Measurements from ENCODE around the gene LSM14B.
A peak's percentile ranks its signal among the peaks of the same experiment; 100 is the strongest.

The LSM14B gene

GRCh38 chr20:62137478-62138203, 15.4 kb downstream of the LSM14B start:
- no peak for DNase-seq (ENCODE audit: low read depth)
- no peak overlapping the region for H3K4me3 ChIP-seq (ENCODE audit: low read length)
- no peak for TF ChIP-seq CTCF (IDR thresholded peaks at IDR 0.05; ENCODE audit: insufficient read depth, low read depth, low read length, missing control alignments)

- DNase-seq (ENCODE audit: low read depth): no peak
- no peak for TF ChIP-seq CTCF (IDR thresholded peaks at IDR 0.05; ENCODE audit: insufficient read depth, low read depth, low read length, missing control alignments)
- no peak overlapping the region for H3K4me3 ChIP-seq (ENCODE audit: low read length)
Measured at GRCh38 chr20:62138204-62138543, 15.9 kb downstream of the LSM14B start.

GRCh38 chr20:62138912-62139311, 16.6 kb downstream of the LSM14B start:
- TF ChIP-seq CTCF (IDR thresholded peaks at IDR 0.05; ENCODE audit: insufficient read depth, low read depth, low read length, missing control alignments): no peak
- DNase-seq (ENCODE audit: low read depth): no peak
- no peak overlapping the region for H3K4me3 ChIP-seq (ENCODE audit: low read length)

- H3K4me3 ChIP-seq (ENCODE audit: low read length): no peak overlapping the region
- no peak for DNase-seq (ENCODE audit: low read depth)
- TF ChIP-seq CTCF (IDR thresholded peaks at IDR 0.05; ENCODE audit: insufficient read depth, low read depth, low read length, missing control alignments): no peak
Measured at GRCh38 chr20:62139636-62140035, 17.4 kb downstream of the LSM14B start.

GRCh38 chr20:62141043-62141396, 18.7 kb downstream of the LSM14B start:
- no peak for DNase-seq (ENCODE audit: low read depth)
- no peak for TF ChIP-seq CTCF (IDR thresholded peaks at IDR 0.05; ENCODE audit: insufficient read depth, low read depth, low read length, missing control alignments)
- no peak overlapping the region for H3K4me3 ChIP-seq (ENCODE audit: low read length)

- peak overlapping the region; percentile 72 for H3K4me3 ChIP-seq (ENCODE audit: low read length)
- peak; percentile 70 for DNase-seq (ENCODE audit: low read depth)
- peak; percentile 56 for TF ChIP-seq CTCF (IDR thresholded peaks at IDR 0.05; ENCODE audit: insufficient read depth, low read depth, low read length, missing control alignments)
Measured at GRCh38 chr20:62141397-62142251, 19.3 kb downstream of the LSM14B start.
